GM23338 (cell line): ENCODE data around the gene TMPRSS11D. TPM values are rescaled to one million over a fixed set of nuclear protein-coding genes. Genes with fewer than 3 reads are reported as not detected.

Experiments
- ATAC-seq: fragments of 200-7000 bp; cut with Tn5 transposase; 3 replicates; pipeline ENCODE4 v1.9.1; 2020
- DNase-seq: peaks from one replicate; pipeline ENCODE4 v3.0.0-alpha.2; 2015; ENCODE audit warnings: low spot score
- H2AFZ ChIP-seq: fragments of 200-600 bp; sonication (generic); 2 replicates; pipeline ENCODE4 v1.8.0; 2016; ENCODE audit warnings: antibody characterized with exemption, mild to moderate bottlenecking, moderate library complexity
- H3F3A ChIP-seq: fragments of 200-600 bp; sonication (generic); replicated peaks from 2 replicates; pipeline ENCODE4 v1.8.0; 2017; ENCODE audit warnings: antibody characterized with exemption, mixed run types, low read depth
- H3K27ac ChIP-seq: fragments of 200-600 bp; sonication (generic); 2 replicates; pipeline ENCODE4 v1.6.1; 2016; ENCODE audit warnings: low read depth
- H3K27me3 ChIP-seq: fragments of 200-600 bp; sonication (generic); 2 replicates; pipeline ENCODE4 v1.8.0; 2016; ENCODE audit warnings: mild to moderate bottlenecking, mixed run types, moderate library complexity; ENCODE audit not compliant: insufficient read depth
- H3K36me3 ChIP-seq: fragments of 200-600 bp; sonication (generic); 2 replicates; pipeline ENCODE4 v1.8.0; 2016; ENCODE audit warnings: mild to moderate bottlenecking; ENCODE audit not compliant: insufficient read depth
- H3K4me1 ChIP-seq: fragments of 200-600 bp; sonication (generic); 2 replicates; pipeline ENCODE4 v1.8.0; 2016; ENCODE audit warnings: mild to moderate bottlenecking, moderate library complexity; ENCODE audit not compliant: insufficient read depth
- H3K4me2 ChIP-seq: fragments of 200-600 bp; sonication (generic); 2 replicates; pipeline ENCODE4 v1.7.1; 2017; ENCODE audit warnings: mixed run types
- H3K4me3 ChIP-seq: fragments of 200-600 bp; sonication (generic); 2 replicates; pipeline ENCODE4 v1.6.1; 2016; ENCODE audit warnings: mixed run types
- H3K79me2 ChIP-seq: fragments of 200-600 bp; sonication (generic); replicated peaks from 2 replicates; pipeline ENCODE4 v1.8.0; 2017; ENCODE audit warnings: mild to moderate bottlenecking; ENCODE audit not compliant: insufficient read depth
- H3K9me2 ChIP-seq: fragments of 200-600 bp; sonication (generic); 2 replicates; pipeline ENCODE4 v1.8.0; 2017; ENCODE audit not compliant: insufficient read depth
- H4K20me1 ChIP-seq: fragments of 200-600 bp; sonication (generic); replicated peaks from 2 replicates; pipeline ENCODE4 v1.8.0; 2017; ENCODE audit warnings: mild to moderate bottlenecking; ENCODE audit not compliant: insufficient read depth
- H3K27ac Mint-ChIP-seq: 2 replicates; pipeline ENCODE4 v1.8.0; 2020; ENCODE audit warnings: inconsistent platforms, mild to moderate bottlenecking, moderate library complexity, mixed read lengths
- H3K27me3 Mint-ChIP-seq: 3 replicates; pipeline ENCODE4 v1.8.0; 2022; ENCODE audit warnings: low read depth, mild to moderate bottlenecking, moderate library complexity, mixed read lengths, inconsistent platforms; ENCODE audit not compliant: insufficient read depth, poor library complexity
- H3K36me3 Mint-ChIP-seq: 3 replicates; pipeline ENCODE4 v1.8.0; 2021; ENCODE audit warnings: low read depth, mild to moderate bottlenecking, inconsistent platforms, moderate library complexity, mixed read lengths
- H3K4me1 Mint-ChIP-seq: 3 replicates; pipeline ENCODE4 v1.8.0; 2020; ENCODE audit warnings: mild to moderate bottlenecking, inconsistent platforms, mixed read lengths
- H3K4me3 Mint-ChIP-seq: 3 replicates; pipeline ENCODE4 v1.8.0; 2021; ENCODE audit warnings: moderate library complexity, mild to moderate bottlenecking, inconsistent platforms, mixed read lengths
- H3K9me3 Mint-ChIP-seq: 3 replicates; pipeline ENCODE4 v1.8.0; 2020; ENCODE audit warnings: moderate library complexity, mild to moderate bottlenecking, inconsistent platforms, mixed read lengths
- CREB1 ChIP-seq: fragments of 250-450 bp; sonication (Bioruptor Pico); IDR thresholded peaks from 2 replicates; pipeline ENCODE4 v1.5.0; 2020; ENCODE audit warnings: low read depth, mild to moderate bottlenecking, moderate library complexity
- CTCF ChIP-seq, 2 experiments: fragments of 200-600 bp in 1 of 2; sonication (generic) in 1 of 2; conservative IDR thresholded peaks; 2 replicates each; pipeline versions ENCODE4 v1.5.1 to v1.6.1; 2016 to 2017; ENCODE audit warnings: antibody characterized with exemption in 2 of 2, low read depth in 2 of 2, mild to moderate bottlenecking in 2 of 2, moderate library complexity in 1 of 2
- ETS1 ChIP-seq: IDR thresholded peaks from 2 replicates; pipeline ENCODE4 v1.6.1; 2016; ENCODE audit warnings: antibody characterized with exemption
- EZH2 ChIP-seq: fragments of 200-600 bp; sonication (generic); IDR thresholded peaks from one replicate; pipeline ENCODE4 v1.8.0; 2017; ENCODE audit warnings: antibody characterized with exemption, mild to moderate bottlenecking, low read depth; ENCODE audit not compliant: unreplicated experiment
- EZH2phosphoT487 ChIP-seq: fragments of 200-600 bp; sonication (generic); IDR thresholded peaks from one replicate; pipeline ENCODE4 v1.8.1; 2018; ENCODE audit warnings: antibody characterized with exemption; ENCODE audit not compliant: unreplicated experiment
- JUNB ChIP-seq: IDR thresholded peaks from one replicate; pipeline ENCODE4 v1.6.1; 2016; ENCODE audit warnings: antibody characterized with exemption; ENCODE audit not compliant: unreplicated experiment
- NANOG ChIP-seq: IDR thresholded peaks from 2 replicates; pipeline ENCODE4 v1.6.1; 2016; ENCODE audit warnings: antibody characterized with exemption, borderline replicate concordance
- REST ChIP-seq: IDR thresholded peaks from one replicate; pipeline ENCODE4 v1.6.1; 2018; ENCODE audit warnings: antibody characterized with exemption; ENCODE audit not compliant: unreplicated experiment
- STAT1 ChIP-seq: IDR thresholded peaks from one replicate; pipeline ENCODE4 v1.6.1; 2016; ENCODE audit warnings: antibody characterized with exemption; ENCODE audit not compliant: unreplicated experiment
- polyA plus RNA-seq: library from polyadenylated mRNA; unstranded; fragments of >200 nt; fragmentation: Nextera tagmentation; extraction: Ambion mirVana; gene quantifications from 2 replicates; pipeline ENCODE4 v1.2.1, GENCODE V29; 2016
- total RNA-seq: library from RNA; depleted of rRNA; stranded (reverse); fragments of >200 nt; shearing (Covaris generic); gene quantifications from 2 replicates; pipeline ENCODE4 v1.2.3, GENCODE V29; 2014

The TMPRSS11D gene
- total and polyA plus RNA-seq, 2 experiments from 2014 or later, result not detected

- TF ChIP-seq REST, result no peak
- TF ChIP-seq EZH2phosphoT487, result no peak
- TF ChIP-seq STAT1, result no peak
- TF ChIP-seq ETS1, result no peak
- no peak for TF ChIP-seq CTCF (conservative IDR thresholded peaks at IDR 0.05; ENCODE audit: low read depth in 2 of 2)
- TF ChIP-seq EZH2, result no peak
- TF ChIP-seq CREB1 (CRISPR knock-in tag), result no peak
- TF ChIP-seq NANOG, result no peak
Measured at GRCh38 chr4:67907650-67908049, 23.8 kb upstream of the TMPRSS11D start (continued).

- Mint-ChIP-seq H3K36me3 (no peaks in the 10 kb centered on the region), H3K9me3 (peaks cover 8% of the 10 kb centered on the region; the same call in 1 of the 3 replicates)
- ATAC-seq, result no peak
- TF ChIP-seq CTCF (conservative IDR thresholded peaks at IDR 0.05; ENCODE audit: low read depth in 2 of 2), result no peak
- no peak for TF ChIP-seq NANOG
- no peak for TF ChIP-seq EZH2phosphoT487
- no peak for TF ChIP-seq REST
- no peak for TF ChIP-seq JUNB
Measured at GRCh38 chr4:67899096-67899495, 15.3 kb upstream of the TMPRSS11D start.

More at GRCh38 chr4:67899096-67899495, 15.3 kb upstream of the TMPRSS11D start:
- Histone ChIP-seq H3K79me2 (no peaks in the 10 kb centered on the region), H4K20me1 (no peaks in the 10 kb centered on the region), H3K27me3 (no peaks in the 10 kb centered on the region), H3K36me3 (no peaks in the 10 kb centered on the region), H3K9me2 (no peaks in the 10 kb centered on the region), H3K27ac (no peak overlapping the region), H3K4me3 (no peak overlapping the region), H3K4me2 (no peak overlapping the region), H3F3A (no peaks in the 10 kb centered on the region), H2AFZ (no peak overlapping the region), H3K4me1 (no peaks in the 10 kb centered on the region)
- Mint-ChIP-seq H3K4me1 (no peaks in the 10 kb centered on the region), H3K27me3 (peaks cover 1% of the 10 kb centered on the region), H3K4me3 (no peak overlapping the region), H3K27ac (no peak overlapping the region)
- DNase-seq, result no peak
